ENCODE data around the gene IRF3. TPM values are rescaled to one million over a fixed set of nuclear protein-coding genes. Genes with fewer than 3 reads are reported as not detected.

The IRF3 gene
- 10 to 100 TPM; 45.8 to 76.0 (median 56.6) TPM for polyA plus RNA-seq

GRCh38 chr19:49665351-49666119 is at the start of gene IRF3, which contains the start of gene BCL2L12:
TSS of gene IRF3 (minus strand) at chr19:49665857. CDS start at chr19:49664838, 1,019 bp downstream.
TSS of gene BCL2L12 (plus strand) at chr19:49665933. CDS start at chr19:49666693, 760 bp downstream.
- 0 to 1% (median 1%) methylated on average over 50 of the region's 50 CpGs for WGBS, 3 donors
- no peak within 1 kb of the TSS for H3K27ac ChIP-seq (ENCODE audit: low read depth, low read length)

- H3K27ac ChIP-seq (ENCODE audit: low read depth, low read length): no peak overlapping the region
- WGBS, 3 donors: 51 to 84% (median 80%) methylated on average over 7 to 8 of the region's 8 CpGs
Observed at GRCh38 chr19:49713236-49713845, 47.7 kb upstream of the IRF3 start.

- no peak overlapping the region for H3K27ac ChIP-seq (ENCODE audit: low read depth, low read length)
- WGBS, 3 donors: 61 to 68% (median 61%) methylated on average over 20 of the region's 20 CpGs
Observed at GRCh38 chr19:49712397-49712859, 46.8 kb upstream of the IRF3 start.

- WGBS, 3 donors: 90% methylated on average over 20 of the region's 20 CpGs
- no peak overlapping the region for H3K27ac ChIP-seq (ENCODE audit: low read depth, low read length)
Observed at GRCh38 chr19:49710372-49710951, 44.8 kb upstream of the IRF3 start.

- no peak overlapping the region for H3K27ac ChIP-seq (ENCODE audit: low read depth, low read length)
- WGBS, 3 donors: 88 to 91% (median 88%) methylated on average over 16 of the region's 16 CpGs
Observed at GRCh38 chr19:49705919-49706318, 40.3 kb upstream of the IRF3 start.

GRCh38 chr19:49704888-49705642 is 39.4 kb upstream of the IRF3 start:
- no peak overlapping the region for H3K27ac ChIP-seq (ENCODE audit: low read depth, low read length)
- 86 to 88% (median 87%) methylated on average over 22 of the region's 22 CpGs for WGBS, 3 donors

- WGBS, 3 donors: 30 to 76% (median 72%) methylated on average over 34 to 40 of the region's 40 CpGs
- H3K27ac ChIP-seq (ENCODE audit: low read depth, low read length): no peak overlapping the region
Observed at GRCh38 chr19:49701271-49701786, 35.7 kb upstream of the IRF3 start.

- H3K27ac ChIP-seq (ENCODE audit: low read depth, low read length): no peak overlapping the region
- 49 to 76% (median 71%) methylated on average over 10 to 11 of the region's 11 CpGs for WGBS, 3 donors
Observed at GRCh38 chr19:49700563-49700962, 34.9 kb upstream of the IRF3 start.

- no peak overlapping the region for H3K27ac ChIP-seq (ENCODE audit: low read depth, low read length)
- WGBS, 3 donors: 84 to 95% (median 88%) methylated on average over 5 of the region's 5 CpGs
Observed at GRCh38 chr19:49699364-49699763, 33.7 kb upstream of the IRF3 start.

- 87 to 95% (median 94%) methylated on average over 7 of the region's 7 CpGs for WGBS, 3 donors
- no peak overlapping the region for H3K27ac ChIP-seq (ENCODE audit: low read depth, low read length)
Observed at GRCh38 chr19:49696865-49697264, 31.2 kb upstream of the IRF3 start.

GRCh38 chr19:49696115-49696514 is 30.5 kb upstream of the IRF3 start:
- 82 to 93% (median 85%) methylated on average over 6 of the region's 6 CpGs for WGBS, 3 donors
- no peak overlapping the region for H3K27ac ChIP-seq (ENCODE audit: low read depth, low read length)

GRCh38 chr19:49692147-49692506 is 26.5 kb upstream of the IRF3 start:
- WGBS, 3 donors: 65 to 70% (median 69%) methylated on average over 16 of the region's 16 CpGs
- H3K27ac ChIP-seq (ENCODE audit: low read depth, low read length): no peak overlapping the region

GRCh38 chr19:49691243-49692146 is 25.8 kb upstream of the IRF3 start:
- 9 to 17% (median 12%) methylated on average over 37 to 39 of the region's 39 CpGs for WGBS, 3 donors
- no peak overlapping the region for H3K27ac ChIP-seq (ENCODE audit: low read depth, low read length)

- H3K27ac ChIP-seq (ENCODE audit: low read depth, low read length): no peak within 1 kb of the TSS
- 2 to 4% (median 3%) methylated on average over 38 of the region's 38 CpGs for WGBS, 3 donors
Observed at GRCh38 chr19:49690656-49691242, 25.1 kb upstream of the IRF3 start, which contains the start of gene CPT1C. TSS of gene CPT1C (plus strand) at chr19:49691116. CDS start at chr19:49692253, 1,137 bp downstream.

GRCh38 chr19:49690079-49690655 is 24.5 kb upstream of the IRF3 start:
- no peak overlapping the region for H3K27ac ChIP-seq (ENCODE audit: low read depth, low read length)
- 8 to 16% (median 13%) methylated on average over 36 to 39 of the region's 39 CpGs for WGBS, 3 donors

GRCh38 chr19:49689133-49690078 is 23.7 kb upstream of the IRF3 start, which contains the start of gene ADM5:
TSS of gene ADM5 (plus strand) at chr19:49689594. CDS start at chr19:49689838, 244 bp downstream.
- no peak within 1 kb of the TSS for H3K27ac ChIP-seq (ENCODE audit: low read depth, low read length)
- 26 to 33% (median 33%) methylated on average over 50 to 54 of the region's 54 CpGs for WGBS, 3 donors

Measured in adipose tissue (tissue), 3 donors.